ENCODE data around the gene HRH3. TPM values are rescaled to one million over a fixed set of nuclear protein-coding genes. Genes with fewer than 3 reads are reported as not detected.

HRH3 gene
- total RNA-seq, 4 donors from 2014 or later = not detected

GRCh38 chr20:62186096-62186426 lies 34.0 kb downstream of the HRH3 start:
- H3K36me3 ChIP-seq = peaks cover 0 to 23% (median 22%) of the 10 kb centered on the region in 4 donors
- no peak overlapping the region for H3K4me3 ChIP-seq
- H3K27ac ChIP-seq (replicated peaks in 1 of 4) = no peak overlapping the region
- H3K27me3 ChIP-seq = no peaks in the 10 kb centered on the region
- no peaks in the 10 kb centered on the region for H3K9me3 ChIP-seq
- TF ChIP-seq POLR2AphosphoS5 (IDR thresholded peaks at IDR 0.05) (no peak), CTCF (IDR thresholded peaks at IDR 0.05) (no peak), POLR2A (IDR thresholded peaks at IDR 0.05; ENCODE audit: low read depth) (no peak), EP300 (IDR thresholded peaks at IDR 0.05) (no peak)
- peaks cover 22 to 44% (median 33%) of the 10 kb centered on the region in 4 donors for H3K4me1 ChIP-seq
- 82% methylated on average over 3 of the region's 3 CpGs for WGBS
- DNase-seq (ENCODE audit: extremely low spot score) = no peak
- intact Hi-C loops (cut with DNase I) = no loop called here

GRCh38 chr20:62183426-62184142 lies 36.5 kb downstream of the HRH3 start:
- Histone ChIP-seq H3K27ac (replicated peaks in 1 of 4) (peak overlapping the region; percentile 91 to 98 (median 96)), H3K4me1 (peaks cover 22 to 44% (median 33%) of the 10 kb centered on the region in 4 donors), H3K36me3 (peaks cover 0 to 14% (median 13%) of the 10 kb centered on the region in 4 donors), H3K4me3 (peak overlapping the region; percentile 87 to 96 (median 88)), H3K9me3 (no peaks in the 10 kb centered on the region), H3K27me3 (no peaks in the 10 kb centered on the region)
- intact Hi-C loops (cut with DNase I) = no loop called here
- TF ChIP-seq CTCF (IDR thresholded peaks at IDR 0.05) (no peak), EP300 (IDR thresholded peaks at IDR 0.05) (no peak), POLR2A (IDR thresholded peaks at IDR 0.05; ENCODE audit: low read depth) (no peak), POLR2AphosphoS5 (IDR thresholded peaks at IDR 0.05) (no peak)
- DNase-seq (ENCODE audit: extremely low spot score) = no peak
- WGBS = 28% methylated on average over 25 of the region's 25 CpGs

GRCh38 chr20:62182469-62183425 lies 37.3 kb downstream of the HRH3 start, which contains the start of gene MTG2:
Gene MTG2 (plus strand): TSS chr20:62183028. CDS start chr20:62193421, 10,393 bp downstream.
- Histone ChIP-seq H3K9me3 (no peaks in the 10 kb centered on the region), H3K4me3 (peak within 1 kb of the TSS; percentile 87 to 96 (median 88)), H3K27ac (replicated peaks in 1 of 4) (peak within 1 kb of the TSS; percentile 91 to 98 (median 96)), H3K4me1 (peaks cover 18 to 44% (median 32%) of the 10 kb centered on the region in 4 donors), H3K36me3 (peaks cover 0 to 16% (median 14%) of the 10 kb centered on the region in 4 donors), H3K27me3 (no peaks in the 10 kb centered on the region)
- TF ChIP-seq POLR2AphosphoS5 (IDR thresholded peaks at IDR 0.05) = peak; percentile 97 to 99
- TF ChIP-seq CTCF (IDR thresholded peaks at IDR 0.05) = peak in 2 of 3 experiments; percentile 22 to 25
- TF ChIP-seq POLR2A (IDR thresholded peaks at IDR 0.05; ENCODE audit: low read depth) = peak; percentile 86
- TF ChIP-seq EP300 (IDR thresholded peaks at IDR 0.05) = no peak
- intact Hi-C loops (cut with DNase I) = no loop called here
- peak; percentile 98 for DNase-seq (ENCODE audit: extremely low spot score)
- 0% methylated on average over 6 of the region's 96 CpGs for WGBS

- peak overlapping the region in 3 of 4 donors; percentile 88 to 96 (median 89) for H3K4me3 ChIP-seq
- WGBS = 88% methylated on average over 2 of the region's 2 CpGs
- H3K36me3 ChIP-seq = peaks cover 0 to 24% (median 18%) of the 10 kb centered on the region in 4 donors
- H3K27me3 ChIP-seq = no peaks in the 10 kb centered on the region
- TF ChIP-seq POLR2AphosphoS5 (IDR thresholded peaks at IDR 0.05) (no peak), EP300 (IDR thresholded peaks at IDR 0.05) (no peak), CTCF (IDR thresholded peaks at IDR 0.05) (no peak), POLR2A (IDR thresholded peaks at IDR 0.05; ENCODE audit: low read depth) (no peak)
- H3K27ac ChIP-seq (replicated peaks in 1 of 4) = peak overlapping the region; percentile 91 to 98 (median 96)
- no peaks in the 10 kb centered on the region for H3K9me3 ChIP-seq
- DNase-seq (ENCODE audit: extremely low spot score) = no peak
- H3K4me1 ChIP-seq = peaks cover 18 to 37% (median 28%) of the 10 kb centered on the region in 4 donors
- intact Hi-C loops (cut with DNase I) = no loop called here
Observed at GRCh38 chr20:62181808-62182207, 38.3 kb downstream of the HRH3 start.
